Measurements from ENCODE around the gene WHRN. TPM values are rescaled to one million over a fixed set of nuclear protein-coding genes. Genes with fewer than 3 reads are reported as not detected.
A peak's percentile ranks its signal among the peaks of the same experiment; 100 is the strongest.

WHRN gene
- total and polyA plus RNA-seq, 9 of the 15 experiments (the other 6 are each of a cell fraction or from before 2014, with no cell fraction given): 0.31 to 14.1 (median 3.0) TPM

- no peak for TF ChIP-seq ZNF280B (CRISPR knock-in tag; IDR thresholded peaks at IDR 0.05)
- peak; percentile 74 for TF ChIP-seq MEF2D (tag; conservative IDR thresholded peaks at IDR 0.05; ENCODE audit: low read depth)
- peak; percentile 81; the same call in 1 of the 2 replicates for TF ChIP-seq ZBTB17 (CRISPR knock-in tag; IDR thresholded peaks at IDR 0.05)
- TF ChIP-seq POLR2G (IDR thresholded peaks at IDR 0.05; ENCODE audit: low read depth, low read length): 0 out of 2 replicates have a peak, but pooled peaks have one; percentile 31
- peak; percentile 9; the same call in 1 of the 2 replicates for TF ChIP-seq KLF6 (CRISPR knock-in tag; IDR thresholded peaks at IDR 0.05; ENCODE audit: borderline replicate concordance)
- TF ChIP-seq USF2 (CRISPR knock-in tag; IDR thresholded peaks at IDR 0.05): peak; percentile 78
- 0 out of 2 replicates have a peak, but pooled peaks have one; percentile 29 for TF ChIP-seq HBP1 (CRISPR knock-in tag; IDR thresholded peaks at IDR 0.05)
- TF ChIP-seq E2F6 (IDR thresholded peaks at IDR 0.05; ENCODE audit: borderline replicate concordance in 1 of 2, extremely low read depth in 1 of 2, insufficient read depth in 1 of 2, insufficient read length in 1 of 2, low read depth in 1 of 2, low read length in 1 of 2, poor library complexity in 1 of 2, severe bottlenecking in 1 of 2): peak; percentile 56 to 59
- TF ChIP-seq SMARCA4 (IDR thresholded peaks at IDR 0.05): peak; percentile 61; the same call in 1 of the 2 replicates
- peak; percentile 47; the same call in 1 of the 2 replicates for TF ChIP-seq LCOR (CRISPR knock-in tag; IDR thresholded peaks at IDR 0.05)
- TF ChIP-seq GTF2A2 (tag; IDR thresholded peaks at IDR 0.05): 0 out of 2 replicates have a peak, but pooled peaks have one; percentile 63
- TF ChIP-seq DDX20 (tag; IDR thresholded peaks at IDR 0.05; ENCODE audit: low read depth): peak; percentile 81
- peak; percentile 70 for TF ChIP-seq RAD51 (IDR thresholded peaks at IDR 0.05; ENCODE audit: borderline replicate concordance, low read depth)
- TF ChIP-seq RAD21 (CRISPR knock-in tag; conservative IDR thresholded peaks at IDR 0.05 in 1 of 2, IDR thresholded peaks at IDR 0.05 in 1 of 2): peak; percentile 6 to 23; a peak in 1 of 4 replicates
- peak; percentile 72 for TF ChIP-seq RNF2 (IDR thresholded peaks at IDR 0.05)
- 0 out of 2 replicates have a peak, but pooled peaks have one; percentile 0 for TF ChIP-seq MECOM (CRISPR knock-in tag; IDR thresholded peaks at IDR 0.05)
- no peak for TF ChIP-seq POLR2AphosphoS5 (IDR thresholded peaks at IDR 0.05; ENCODE audit: control insufficient read depth, insufficient read depth, low read depth, low read length)
- TF ChIP-seq TAF7 (tag; IDR thresholded peaks at IDR 0.05): peak; percentile 26; the same call in 1 of the 2 replicates
- TF ChIP-seq PML (IDR thresholded peaks at IDR 0.05; ENCODE audit: low read length): peak; percentile 33; the same call in 1 of the 2 replicates
- TF ChIP-seq PYGO2 (tag; IDR thresholded peaks at IDR 0.05): peak; percentile 36; the same call in 1 of the 2 replicates
- no peak for TF ChIP-seq TCF7L2 (IDR thresholded peaks at IDR 0.05; ENCODE audit: low read depth, low read length)
Measured at GRCh38 chr9:114396558-114397218, 108.6 kb downstream of the WHRN start (continued).

Data from K562 (cell line).